Activated CD4-positive, alpha-beta T cell treated with anti-CD3 and anti-CD28 coated beads, Interleukin-2, amount 50 U/mL, for 16 hours (primary cell): ENCODE measurements around the gene PPP2R3B.
A peak's percentile ranks its signal among the peaks of the same experiment; 100 is the strongest.
"Not testable (repeated sequence)": the region's sequence is repeated elsewhere in the genome, so short reads cannot be mapped to it uniquely, and the experiment has no call there.

Experiments used
- DNase-seq: peaks from one replicate; pipeline ENCODE4 v3.0.0-alpha.2; 2020

PPP2R3B gene

GRCh38 chrX:386768-387575 lies at the start of gene PPP2R3B:
Gene PPP2R3B (minus strand): TSS chrX:386907. CDS start chrX:386691, 216 bp downstream.
- DNase-seq, result peak; percentile 100

GRCh38 chrX:435536-436122 lies 48.9 kb upstream of the PPP2R3B start:
- DNase-seq, result no peak

GRCh38 chrX:434946-435345 lies 48.2 kb upstream of the PPP2R3B start:
- no peak for DNase-seq

- DNase-seq, result no peak
Observed at GRCh38 chrX:433771-434170, 47.1 kb upstream of the PPP2R3B start.

- DNase-seq, result not testable (repeated sequence)
Observed at GRCh38 chrX:432666-433065, 46.0 kb upstream of the PPP2R3B start.

GRCh38 chrX:431492-432111 lies 44.9 kb upstream of the PPP2R3B start:
- DNase-seq, result no peak

GRCh38 chrX:431056-431455 lies 44.3 kb upstream of the PPP2R3B start:
- DNase-seq, result no peak

- DNase-seq, result no peak
Observed at GRCh38 chrX:429266-429825, 42.6 kb upstream of the PPP2R3B start.

- peak; percentile 9 for DNase-seq
Observed at GRCh38 chrX:427812-428725, 41.4 kb upstream of the PPP2R3B start.

- no peak for DNase-seq
Observed at GRCh38 chrX:426881-427280, 40.2 kb upstream of the PPP2R3B start.

GRCh38 chrX:425056-425455 lies 38.3 kb upstream of the PPP2R3B start:
- DNase-seq, result no peak

- DNase-seq, result no peak
Observed at GRCh38 chrX:421646-422391, 35.1 kb upstream of the PPP2R3B start.

- DNase-seq, result no peak
Observed at GRCh38 chrX:420496-421223, 34.0 kb upstream of the PPP2R3B start.

GRCh38 chrX:418927-419729 lies 32.4 kb upstream of the PPP2R3B start:
- no peak for DNase-seq

GRCh38 chrX:415498-415897 lies 28.8 kb upstream of the PPP2R3B start:
- DNase-seq, result not testable (repeated sequence)

GRCh38 chrX:413322-414201 lies 26.9 kb upstream of the PPP2R3B start:
- no peak for DNase-seq

- DNase-seq, result no peak
Observed at GRCh38 chrX:410296-410695, 23.6 kb upstream of the PPP2R3B start.

- no peak for DNase-seq
Observed at GRCh38 chrX:405149-405548, 18.4 kb upstream of the PPP2R3B start.

- no peak for DNase-seq
Observed at GRCh38 chrX:404656-405055, 17.9 kb upstream of the PPP2R3B start.
